Esophagus squamous epithelium (tissue), 5 donors: ENCODE data around the gene MAD1L1. TPM values are rescaled to one million over a fixed set of nuclear protein-coding genes. Genes with fewer than 3 reads are reported as not detected.

Experiments
- DNase-seq: peaks from one replicate; lab custom pipeline; 2025; lab: John Stamatoyannopoulos, UW
- H3K27ac ChIP-seq, 4 donors: fragments of 200-600 bp; sonication (generic); one replicate each; pipeline ENCODE4 v1.5.1; 2016 to 2019; ENCODE audit warnings: mild to moderate bottlenecking in 1 of 4
- H3K27me3 ChIP-seq, 4 donors: fragments of 200-600 bp; sonication (generic); 1 replicate in 3 of 4; 2 replicates in 1 of 4; pipeline versions ENCODE4 v1.5.1 to v1.6.0; 2017 to 2021; ENCODE audit warnings: antibody characterized with exemption in 1 of 4
- H3K36me3 ChIP-seq, 3 donors: fragments of 200-600 bp; sonication (generic); one replicate each; pipeline ENCODE4 v1.5.1; 2016 to 2019
- H3K4me1 ChIP-seq, 3 donors: fragments of 200-600 bp; sonication (generic); one replicate each; pipeline ENCODE4 v1.5.1; 2017 to 2019
- H3K4me3 ChIP-seq, 4 donors: fragments of 200-600 bp; sonication (generic); 1 replicate in 3 of 4; 2 replicates in 1 of 4; pipeline ENCODE4 v1.5.1; 2016 to 2019; ENCODE audit warnings: mild to moderate bottlenecking in 2 of 4, moderate library complexity in 1 of 4
- H3K9me3 ChIP-seq, 3 donors: fragments of 200-600 bp; sonication (generic); one replicate each; pipeline ENCODE4 v1.5.1; 2016 to 2019
- CTCF ChIP-seq, 6 experiments: fragments of 450-650 bp in 4 of 6; fragments of 200-600 bp in 2 of 6; sonication (generic) in 2 of 6; IDR thresholded peaks; one replicate each; pipeline ENCODE4 v1.5.1; 2016 to 2019; ENCODE audit warnings: antibody characterized with exemption in 6 of 6, mild to moderate bottlenecking in 4 of 6, moderate library complexity in 4 of 6
- POLR2A ChIP-seq, 4 donors: fragments of 450-650 bp; IDR thresholded peaks; one replicate each; pipeline ENCODE4 v1.6.1; 2017; ENCODE audit warnings: antibody characterized with exemption in 4 of 4, mild to moderate bottlenecking in 4 of 4, moderate library complexity in 3 of 4
- WGBS, 2 donors: methylation state at CpG; one replicate each; pipeline ENCODE4 v1.1.5; 2018; 5-methylcytosine and 5-hydroxymethylcytosine counted together
- intact Hi-C: fragments of 100-400 bp; cut with DNase I; formaldehyde crosslinking; loops from one replicate; pipeline ENCODE4 v1.15.0; 2022
- total RNA-seq, 4 donors: library from RNA; depleted of rRNA; stranded (reverse); fragments of >200 nt; gene quantifications; one replicate each; pipeline ENCODE4 v1.1.0, GENCODE V29; 2016
- donor health status: DM: yes; HTN: yes; CAD: no.

Gene MAD1L1
- total RNA-seq, 4 donors from 2014 or later, result 16.6 to 40.4 (median 30.2) TPM

DNA sequence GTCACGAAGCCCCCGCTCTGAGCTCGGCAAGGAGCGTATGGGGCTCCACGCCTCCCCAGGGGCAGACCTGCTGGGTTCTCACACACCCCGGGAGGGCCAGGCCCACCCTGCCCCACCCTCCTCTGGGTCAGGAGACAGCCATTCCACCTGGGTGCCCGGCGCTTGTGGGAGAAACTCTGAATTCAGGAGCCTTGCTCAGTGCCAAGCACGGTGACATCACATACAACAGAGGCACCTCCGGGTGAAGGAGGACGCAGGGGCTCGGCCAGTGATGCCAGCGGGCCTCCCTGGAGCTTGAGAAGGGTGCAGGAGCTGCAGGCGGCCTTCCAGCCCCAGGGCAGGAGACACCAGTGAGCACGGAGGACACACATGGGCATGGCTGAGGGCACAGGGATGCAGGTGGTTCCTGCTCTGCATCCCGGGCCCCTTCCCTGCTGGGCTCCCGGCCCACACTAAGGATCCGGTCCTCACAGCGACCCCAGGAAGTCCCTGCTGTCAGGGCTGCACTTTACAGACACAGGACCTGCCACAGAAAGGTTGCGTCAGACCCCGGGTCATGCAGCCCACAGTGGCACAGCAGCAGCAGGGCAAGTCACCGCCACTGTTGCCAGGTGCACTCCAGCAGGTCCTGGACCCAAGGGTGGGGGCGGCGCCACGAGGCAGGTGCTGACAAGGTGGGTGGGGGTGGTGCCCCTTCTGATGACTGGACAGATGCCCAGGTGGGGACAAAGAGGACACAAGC, 108.0 kb downstream of the MAD1L1 start:
- 93% methylated on average over 5 of the region's 25 CpGs; no CpG with 5 or more reads in 1 of the 2 donors for WGBS, 2 donors
- Histone ChIP-seq H3K4me1 (peaks cover 0 to 19% (median 0%) of the 10 kb centered on the region in 3 donors), H3K4me3 (no peak overlapping the region), H3K36me3 (peaks cover 0 to 59% (median 0%) of the 10 kb centered on the region in 3 donors), H3K9me3 (no peaks in the 10 kb centered on the region), H3K27ac (no peak overlapping the region), H3K27me3 (no peaks in the 10 kb centered on the region)
- no peak for TF ChIP-seq CTCF (IDR thresholded peaks at IDR 0.05)
- no peak for TF ChIP-seq POLR2A (IDR thresholded peaks at IDR 0.05)
- no peak for DNase-seq
- intact Hi-C loops, result no loop called here

DNA sequence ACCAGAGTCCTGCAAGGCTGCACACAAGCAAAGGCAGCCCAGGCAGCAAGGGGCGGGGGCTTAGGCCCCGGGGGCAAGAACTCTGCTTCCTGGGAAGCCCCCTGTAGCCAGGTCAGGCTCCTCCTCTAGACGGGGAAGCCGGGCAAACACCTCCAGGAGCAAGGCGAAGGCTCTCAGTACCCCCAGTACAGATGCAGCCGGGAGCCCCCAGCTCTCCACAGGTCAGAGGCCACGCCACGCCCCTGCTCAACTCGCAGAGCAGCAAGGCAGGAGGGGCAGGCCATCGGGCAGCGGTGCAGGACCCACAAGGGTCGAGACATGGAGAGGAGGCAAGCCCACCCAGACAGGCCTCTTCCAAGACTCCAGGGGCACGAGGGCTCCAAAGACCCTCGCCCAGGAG, 108.8 kb downstream of the MAD1L1 start:
- Histone ChIP-seq H3K4me1 (peaks cover 0 to 27% (median 0%) of the 10 kb centered on the region in 3 donors), H3K27me3 (no peaks in the 10 kb centered on the region), H3K27ac (no peak overlapping the region), H3K36me3 (peaks cover 0 to 59% (median 0%) of the 10 kb centered on the region in 3 donors), H3K9me3 (no peaks in the 10 kb centered on the region), H3K4me3 (no peak overlapping the region)
- intact Hi-C loops, result no loop called here
- DNase-seq, result no peak
- no peak for TF ChIP-seq CTCF (IDR thresholded peaks at IDR 0.05)
- no peak for TF ChIP-seq POLR2A (IDR thresholded peaks at IDR 0.05)
- WGBS, 2 donors, result 93% methylated on average over 2 of the region's 14 CpGs; no CpG with 5 or more reads in 1 of the 2 donors

DNA sequence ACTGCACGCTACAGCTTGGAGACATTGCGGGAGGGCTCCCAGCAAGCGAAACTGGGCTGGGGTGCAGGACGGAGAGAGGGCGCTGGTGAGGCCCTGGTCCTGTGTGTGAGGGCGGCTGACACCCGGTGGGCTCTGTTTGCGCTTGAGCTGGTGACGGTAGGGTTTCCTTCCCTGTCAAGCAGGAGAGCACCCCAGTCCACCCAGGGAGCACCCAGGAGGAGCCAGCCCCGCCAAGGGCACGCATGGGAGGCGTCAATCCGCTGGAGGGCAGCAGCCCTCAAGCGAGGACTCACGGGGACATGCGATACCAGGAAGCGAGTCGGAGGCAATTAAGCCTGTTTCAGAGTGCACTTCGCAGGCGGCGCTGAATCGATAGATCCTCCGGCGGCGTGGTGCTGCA, 109.4 kb downstream of the MAD1L1 start:
- intact Hi-C loops, result no loop called here

GRCh38 chr7:2122651-2123050, 110.1 kb downstream of the MAD1L1 start:
- DNase-seq, result no peak
- Histone ChIP-seq H3K27me3 (no peaks in the 10 kb centered on the region), H3K27ac (no peak overlapping the region), H3K4me1 (peaks cover 0 to 39% (median 3%) of the 10 kb centered on the region in 3 donors), H3K36me3 (peaks cover 0 to 59% (median 0%) of the 10 kb centered on the region in 3 donors), H3K4me3 (no peak overlapping the region), H3K9me3 (no peaks in the 10 kb centered on the region)
- 85 to 100% methylated on average over 1 to 3 of the region's 16 CpGs for WGBS, 2 donors
- TF ChIP-seq CTCF (IDR thresholded peaks at IDR 0.05) (no peak), POLR2A (IDR thresholded peaks at IDR 0.05) (no peak)
- intact Hi-C loops, result no loop called here

More for the DNA sequence above, 109.4 kb downstream of the MAD1L1 start:
- Histone ChIP-seq H3K4me3 (no peak overlapping the region), H3K27me3 (no peaks in the 10 kb centered on the region), H3K27ac (no peak overlapping the region), H3K4me1 (peaks cover 0 to 33% (median 3%) of the 10 kb centered on the region in 3 donors), H3K36me3 (peaks cover 0 to 59% (median 0%) of the 10 kb centered on the region in 3 donors), H3K9me3 (no peaks in the 10 kb centered on the region)
- DNase-seq, result no peak
- WGBS, 2 donors, result 94 to 95% methylated on average over 18 to 23 of the region's 25 CpGs
- TF ChIP-seq CTCF (IDR thresholded peaks at IDR 0.05) (peak in 1 of 6 experiments; percentile 20), POLR2A (IDR thresholded peaks at IDR 0.05) (no peak)
